CD4-positive, alpha-beta T cell treated with Interleukin-17A for 1 hour (primary cell): ENCODE measurements around the gene CLPX.
"Not testable (repeated sequence)": the region's sequence is repeated elsewhere in the genome, so short reads cannot be mapped to it uniquely, and the experiment has no call there.

Experiments
- DNase-seq: peaks from one replicate; pipeline ENCODE4 v3.0.0-alpha.2; 2020

The CLPX gene

GRCh38 chr15:65184868-65185717 lies at the start of gene CLPX:
CLPX (minus strand) TSS chr15:65185342; CDS start chr15:65185153, 189 bp downstream.
- peak; percentile 95 for DNase-seq

GRCh38 chr15:65233696-65234095 lies 48.6 kb upstream of the CLPX start:
- DNase-seq, result no peak

GRCh38 chr15:65232520-65232919 lies 47.4 kb upstream of the CLPX start:
- DNase-seq, result no peak

GRCh38 chr15:65231306-65231705 lies 46.2 kb upstream of the CLPX start:
- no peak for DNase-seq

GRCh38 chr15:65226901-65227300 lies 41.8 kb upstream of the CLPX start:
- not testable (repeated sequence) for DNase-seq

GRCh38 chr15:65226221-65226620 lies 41.1 kb upstream of the CLPX start:
- no peak for DNase-seq

GRCh38 chr15:65223996-65224395 lies 38.9 kb upstream of the CLPX start:
- no peak for DNase-seq

- no peak for DNase-seq
Measured at GRCh38 chr15:65222891-65223290, 37.7 kb upstream of the CLPX start.

- DNase-seq, result no peak
Measured at GRCh38 chr15:65221697-65222096, 36.6 kb upstream of the CLPX start.

GRCh38 chr15:65219137-65219536 lies 34.0 kb upstream of the CLPX start:
- DNase-seq, result no peak

GRCh38 chr15:65217526-65218482 lies 32.7 kb upstream of the CLPX start:
- no peak for DNase-seq

GRCh38 chr15:65215496-65215895 lies 30.4 kb upstream of the CLPX start:
- DNase-seq, result no peak

- DNase-seq, result no peak
Measured at GRCh38 chr15:65214010-65214409, 28.9 kb upstream of the CLPX start.

GRCh38 chr15:65213241-65213640 lies 28.1 kb upstream of the CLPX start:
- DNase-seq, result no peak

GRCh38 chr15:65212097-65212496 lies 27.0 kb upstream of the CLPX start:
- DNase-seq, result peak; percentile 43

GRCh38 chr15:65211482-65211982 lies 26.4 kb upstream of the CLPX start:
- DNase-seq, result no peak

- no peak for DNase-seq
Measured at GRCh38 chr15:65210770-65211481, 25.8 kb upstream of the CLPX start, which contains the start of gene CILP. CILP (minus strand) TSS chr15:65211473; CDS start chr15:65209755, 1,718 bp downstream.

GRCh38 chr15:65209701-65210643 lies 24.8 kb upstream of the CLPX start:
- no peak for DNase-seq

GRCh38 chr15:65208647-65209046 lies 23.5 kb upstream of the CLPX start:
- DNase-seq, result no peak

GRCh38 chr15:65207280-65207840 lies 22.2 kb upstream of the CLPX start:
- DNase-seq, result no peak

- DNase-seq, result no peak
Measured at GRCh38 chr15:65206750-65207149, 21.6 kb upstream of the CLPX start.
